ENCODE measurements around the gene FMNL2.
"Not testable (repeated sequence)": the region's sequence is repeated elsewhere in the genome, so short reads cannot be mapped to it uniquely, and the experiment has no call there.

Gene FMNL2

DNA sequence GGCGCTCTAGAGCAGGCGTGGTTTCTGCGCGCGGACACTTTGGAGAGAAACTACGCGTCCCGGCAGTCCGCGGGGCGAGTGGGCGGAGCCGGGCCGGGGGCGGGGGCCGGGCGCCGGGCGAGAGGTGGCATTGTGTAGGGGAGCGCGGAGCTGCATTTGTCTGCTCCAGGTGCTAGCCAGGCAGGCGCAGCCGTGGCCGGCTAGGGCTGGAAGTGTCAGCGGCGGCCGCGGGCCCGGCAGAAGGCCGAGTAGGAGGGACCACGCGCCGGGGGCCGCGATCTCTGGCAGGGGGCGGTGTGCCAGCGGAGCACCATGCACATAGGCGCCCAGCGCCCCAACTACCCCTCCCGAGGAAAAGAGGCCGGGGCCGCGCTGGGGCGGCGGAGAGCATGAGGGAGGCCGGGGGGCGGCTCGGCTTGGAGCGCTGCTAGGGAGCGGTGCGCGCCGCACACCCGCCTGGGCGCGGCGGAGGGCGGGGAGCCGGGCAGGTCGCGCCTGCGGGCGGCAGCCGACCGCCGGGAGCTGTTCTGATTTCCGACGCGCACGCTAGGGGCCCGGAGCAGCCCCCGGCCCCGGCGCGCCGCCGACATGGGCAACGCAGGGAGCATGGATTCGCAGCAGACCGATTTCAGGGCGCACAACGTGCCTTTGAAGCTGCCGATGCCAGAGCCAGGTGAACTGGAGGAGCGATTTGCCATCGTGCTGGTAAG, at the start of gene FMNL2:
FMNL2 (plus strand) TSS at position 159 of the 710 bp plus-strand sequence.
- DNase-seq = no peak

DNA sequence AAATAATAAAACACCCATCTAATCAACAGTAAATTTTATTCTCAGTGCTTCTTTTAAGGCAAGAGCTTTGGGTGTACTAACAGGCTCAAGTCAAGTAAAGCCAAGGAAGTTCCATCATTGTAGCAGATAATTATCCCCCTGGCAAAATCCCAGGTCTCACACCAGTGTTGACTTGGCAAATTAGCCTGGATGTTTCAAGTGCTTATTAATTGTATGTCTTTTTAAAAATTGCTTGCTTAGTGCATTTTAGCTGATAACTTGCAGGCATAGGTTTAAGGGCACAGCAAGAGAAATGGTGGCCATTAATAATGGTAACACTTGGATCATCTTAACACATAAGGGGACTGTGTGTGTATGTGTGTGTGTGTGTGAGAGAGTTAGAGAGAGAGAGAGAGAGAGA, 42.0 kb upstream of the FMNL2 start:
- no peak for DNase-seq

DNA sequence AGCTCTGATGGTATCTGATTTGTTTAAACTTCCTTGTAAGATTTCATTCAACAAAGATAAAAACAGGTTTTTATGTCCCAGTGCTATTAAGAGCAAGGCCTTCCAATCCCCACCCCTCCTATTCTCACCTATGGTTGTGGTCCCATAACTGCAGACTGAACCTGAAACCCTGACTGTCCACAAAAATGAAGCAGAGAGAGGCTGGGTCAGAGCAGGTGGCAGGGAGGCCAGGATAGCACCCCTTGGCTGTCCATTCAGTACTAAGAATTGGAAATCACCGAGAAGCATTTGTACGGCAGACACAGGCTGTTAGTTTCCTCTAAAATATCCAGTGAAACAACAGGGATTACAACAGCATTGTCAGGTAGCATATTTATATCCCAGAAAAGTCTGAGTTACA, 37.3 kb upstream of the FMNL2 start:
- no peak for DNase-seq

DNA sequence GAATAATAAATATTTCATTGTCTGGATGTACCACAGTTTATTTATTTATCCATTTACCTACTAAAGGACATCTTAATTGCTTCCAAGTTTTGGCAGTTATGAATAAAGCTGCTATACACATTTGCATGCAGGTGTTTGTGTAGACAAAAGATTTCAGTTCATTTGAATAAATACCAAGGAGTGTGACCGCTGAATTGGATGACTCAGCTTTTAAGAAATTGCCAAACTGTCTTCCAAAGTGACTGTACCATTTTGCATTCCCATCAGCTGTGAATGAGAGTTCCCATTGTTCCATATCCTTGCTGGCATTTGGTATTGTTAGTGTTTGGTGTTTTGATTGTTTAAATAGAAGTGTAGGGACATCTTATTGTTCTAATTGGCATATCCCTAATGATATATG, 36.2 kb upstream of the FMNL2 start:
- no peak for DNase-seq

DNA sequence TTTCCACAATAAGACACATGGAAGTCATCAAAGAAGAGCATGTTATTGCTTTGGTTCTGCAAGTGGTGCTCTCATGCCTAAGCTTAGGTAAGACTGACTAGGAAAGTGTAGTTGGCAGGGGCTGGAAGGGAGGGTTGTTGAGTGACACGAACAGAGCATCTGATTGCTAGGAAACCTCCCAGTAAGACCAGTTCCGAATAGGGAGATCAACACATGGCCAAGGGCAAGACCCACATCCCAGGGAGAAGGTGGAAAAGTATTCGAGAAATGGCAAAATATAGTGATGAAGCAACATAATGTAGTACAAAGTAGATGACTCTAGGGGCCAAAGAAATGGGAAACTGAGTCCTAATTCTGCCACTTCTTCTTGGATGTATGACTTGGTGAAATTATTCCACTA, 33.8 kb upstream of the FMNL2 start:
- DNase-seq = no peak

DNA sequence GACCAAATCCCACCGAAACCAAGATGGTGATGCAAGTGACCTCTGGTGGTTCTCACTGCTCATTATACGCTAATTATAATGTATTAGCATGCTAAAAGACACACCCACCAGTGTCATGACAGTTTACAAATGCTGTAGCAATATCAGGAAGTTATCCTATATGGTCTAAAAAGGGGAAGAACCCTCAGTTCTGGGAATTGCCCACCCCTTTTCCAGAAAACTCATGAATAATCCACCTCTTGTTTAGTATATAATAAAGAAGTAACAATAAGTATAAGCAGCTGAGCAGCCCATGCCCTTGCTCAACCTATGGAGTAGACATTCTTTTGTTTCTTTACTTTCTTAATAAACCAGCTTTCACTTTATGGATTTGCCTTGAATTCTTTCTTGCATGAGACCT, 31.0 kb upstream of the FMNL2 start:
- DNase-seq = no peak

DNA sequence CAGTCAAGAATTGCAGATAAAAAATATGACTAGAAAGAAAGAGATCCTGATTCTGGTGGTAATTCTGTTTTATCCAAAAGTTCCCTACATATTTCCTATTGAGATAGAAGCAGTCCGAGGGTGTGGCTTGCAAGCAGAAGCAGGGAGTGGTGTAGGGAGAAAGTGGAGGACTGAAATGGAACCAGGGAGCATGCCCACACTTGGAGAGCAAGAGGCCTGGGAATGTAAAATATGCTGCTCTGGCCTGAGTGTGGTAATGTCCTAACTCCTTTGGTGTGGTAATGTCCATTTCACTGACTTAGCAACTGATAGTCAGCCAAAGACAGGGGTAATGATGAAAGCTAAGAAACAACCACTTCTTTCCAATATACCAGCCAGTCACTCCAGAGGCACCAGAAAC, 30.1 kb upstream of the FMNL2 start:
- DNase-seq = no peak

DNA sequence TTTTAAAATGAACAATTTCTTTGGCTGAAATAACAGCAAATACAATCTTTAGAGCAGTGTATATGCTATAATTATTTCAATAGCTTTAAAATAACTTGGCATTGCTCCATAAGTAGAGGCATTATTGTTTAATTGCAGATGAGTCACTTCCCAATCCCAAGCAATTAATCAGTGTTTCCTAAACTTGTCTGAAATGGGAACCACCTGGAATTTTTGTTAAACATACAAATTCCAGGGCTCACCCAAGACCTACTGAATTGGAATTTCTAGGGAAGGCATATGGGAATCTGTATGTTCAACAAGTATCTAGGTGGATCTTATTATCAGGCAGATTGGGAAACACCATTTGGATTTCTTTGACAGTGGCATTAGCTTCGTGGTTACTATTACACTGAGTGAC, 27.1 kb upstream of the FMNL2 start:
- DNase-seq = no peak

DNA sequence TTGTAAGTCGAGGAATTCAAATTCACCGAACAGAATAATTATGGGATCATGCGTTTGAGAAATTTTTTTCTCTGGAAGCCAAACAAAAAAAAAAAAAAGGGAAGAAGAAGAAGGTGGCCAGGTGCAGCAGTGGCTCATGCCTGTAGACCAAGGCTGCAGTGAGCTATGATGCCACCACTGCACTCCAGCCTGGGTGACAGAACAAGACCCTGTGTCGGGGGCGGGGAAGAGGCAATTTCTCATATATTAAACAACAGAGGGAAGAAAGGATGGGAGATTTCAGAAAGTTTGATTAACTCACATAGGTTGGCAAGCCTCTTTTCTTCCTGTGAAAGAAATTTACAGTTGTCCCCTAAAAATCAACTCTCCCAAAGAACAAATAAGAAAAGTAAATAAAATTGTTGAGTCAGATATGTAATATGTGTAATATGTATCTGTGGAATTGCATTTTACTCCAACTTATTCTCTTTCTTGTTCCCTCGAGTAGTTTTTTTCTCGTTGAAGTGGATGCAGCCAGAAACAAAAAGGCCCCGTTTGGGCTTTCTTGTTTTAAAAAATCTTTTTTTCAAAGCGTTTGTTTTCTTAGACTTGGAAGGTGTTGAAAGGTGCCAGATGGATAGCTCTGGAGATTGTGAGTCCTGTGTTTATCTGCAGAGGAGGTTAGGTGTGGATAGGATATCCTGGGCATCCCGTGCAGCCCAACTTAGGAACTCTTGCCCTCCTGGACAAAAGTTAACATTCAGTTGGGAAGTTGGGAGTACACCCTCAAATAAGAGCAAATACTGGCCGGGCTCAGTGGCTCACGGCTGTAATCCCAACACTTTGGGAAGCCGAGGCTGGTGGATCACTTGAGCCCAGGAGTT, 25.4 kb upstream of the FMNL2 start:
- DNase-seq = no peak

DNA sequence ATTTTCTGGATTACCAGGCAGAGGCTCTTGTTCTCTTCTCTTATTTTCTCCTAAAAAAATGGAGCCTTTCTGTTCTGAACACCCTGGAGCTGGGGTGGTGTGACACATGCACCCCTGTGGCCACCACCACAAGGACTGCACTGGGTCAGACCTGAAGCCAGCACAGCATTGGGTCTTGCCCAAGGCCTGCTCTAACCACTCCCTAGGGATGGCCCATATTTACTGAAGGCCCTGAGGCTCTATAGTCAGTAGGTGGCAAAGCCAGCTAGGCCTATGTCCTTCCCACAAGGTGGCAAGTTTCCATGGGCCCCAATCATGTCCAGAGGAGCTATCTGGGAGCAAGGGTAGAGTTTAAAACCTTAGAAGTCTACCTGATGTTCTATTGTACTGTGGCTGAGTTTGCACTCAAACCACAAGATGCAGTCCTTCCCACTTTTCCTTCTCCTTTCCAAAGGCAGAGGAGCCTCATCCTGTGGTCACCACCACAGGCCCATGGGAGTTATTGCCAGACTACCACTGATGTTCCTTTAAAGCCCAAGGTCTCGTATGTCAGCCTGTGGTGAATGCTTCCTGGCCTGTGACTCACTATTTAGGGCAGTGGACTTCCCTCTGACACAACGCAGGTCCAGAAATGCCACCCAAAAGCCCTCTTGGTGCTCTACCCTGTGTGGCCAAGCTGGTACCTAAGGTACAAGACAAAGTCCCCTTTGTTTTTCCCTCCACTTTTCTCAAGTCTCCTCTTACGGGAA, 15.0 kb upstream of the FMNL2 start:
- no peak for DNase-seq

DNA sequence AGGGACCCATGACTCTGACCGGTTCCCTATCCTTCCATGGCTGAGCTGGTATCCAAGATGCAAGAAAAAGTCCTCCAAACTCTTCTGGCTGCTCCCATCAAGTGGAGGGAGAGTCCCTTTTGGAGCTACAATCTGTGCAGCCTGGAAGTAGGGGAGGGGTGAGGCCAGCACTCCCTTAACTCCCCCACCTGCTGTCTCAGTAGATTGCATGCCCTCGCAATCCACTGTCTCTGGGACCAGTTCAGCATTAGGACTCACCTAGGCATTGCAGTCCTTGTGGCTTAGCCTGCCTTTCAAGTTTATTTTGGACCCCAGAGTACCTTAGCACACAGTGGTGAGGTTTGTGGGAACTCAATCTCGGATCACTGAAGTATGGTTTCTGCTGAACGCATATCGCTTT, 14.2 kb upstream of the FMNL2 start:
- no peak for DNase-seq

DNA sequence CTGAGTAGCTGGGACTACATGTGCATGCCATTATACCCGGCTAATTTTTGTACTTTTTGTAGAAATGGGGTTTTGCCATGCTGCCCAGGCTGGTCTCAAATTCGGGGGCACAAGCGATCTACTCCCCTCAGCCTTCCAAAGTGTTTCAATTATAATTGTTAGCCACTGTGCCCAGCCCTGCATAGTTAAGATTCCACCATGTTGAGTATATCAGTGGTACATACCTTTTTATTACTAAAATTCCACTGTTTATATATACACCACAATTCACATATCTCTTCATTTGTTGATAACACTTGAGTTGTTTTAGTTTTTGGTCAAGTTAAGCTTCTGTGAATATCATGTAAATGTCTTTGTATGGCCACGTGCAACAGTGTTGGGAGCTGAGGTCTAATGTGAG, 12.8 kb upstream of the FMNL2 start:
- DNase-seq = no peak

DNA sequence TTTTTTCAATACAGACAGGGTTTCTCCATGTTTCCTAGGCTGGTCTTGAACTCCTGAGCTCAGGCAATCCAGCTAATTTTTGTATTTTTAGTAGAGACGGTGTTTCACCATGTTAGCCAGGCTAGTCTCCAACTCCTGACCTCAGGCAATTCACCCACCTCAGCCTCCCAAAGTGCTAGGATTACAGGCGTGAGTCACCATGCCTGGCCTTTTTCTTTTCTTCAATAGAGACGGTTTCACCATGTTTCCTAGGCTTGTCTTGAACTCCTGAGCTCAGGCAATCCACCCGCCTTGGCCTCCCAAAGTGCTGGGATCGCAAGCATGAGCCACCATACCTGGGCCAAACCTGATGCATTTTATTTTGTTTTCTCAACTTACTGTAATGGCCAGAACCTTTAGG, 9.8 kb upstream of the FMNL2 start:
- DNase-seq = not testable (repeated sequence)

DNA sequence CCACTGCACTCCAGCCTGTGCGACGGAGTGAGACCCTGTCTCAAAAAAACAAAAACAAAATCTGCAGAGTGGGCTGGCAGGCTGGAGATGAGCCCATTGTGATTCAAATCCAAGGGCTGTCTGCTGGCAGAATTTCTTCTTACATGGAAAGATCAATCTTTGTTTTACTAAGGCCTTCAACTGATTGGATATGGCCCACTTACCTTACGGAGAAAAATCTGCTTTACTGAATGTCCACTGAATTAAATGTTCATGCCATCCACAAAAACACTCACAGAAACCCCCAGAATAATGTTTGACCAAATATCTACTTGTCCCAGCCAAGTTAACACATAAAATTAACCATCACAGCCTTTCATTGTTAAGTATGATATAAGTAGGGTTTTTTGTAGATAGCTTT, 8.3 kb upstream of the FMNL2 start:
- no peak for DNase-seq

DNA sequence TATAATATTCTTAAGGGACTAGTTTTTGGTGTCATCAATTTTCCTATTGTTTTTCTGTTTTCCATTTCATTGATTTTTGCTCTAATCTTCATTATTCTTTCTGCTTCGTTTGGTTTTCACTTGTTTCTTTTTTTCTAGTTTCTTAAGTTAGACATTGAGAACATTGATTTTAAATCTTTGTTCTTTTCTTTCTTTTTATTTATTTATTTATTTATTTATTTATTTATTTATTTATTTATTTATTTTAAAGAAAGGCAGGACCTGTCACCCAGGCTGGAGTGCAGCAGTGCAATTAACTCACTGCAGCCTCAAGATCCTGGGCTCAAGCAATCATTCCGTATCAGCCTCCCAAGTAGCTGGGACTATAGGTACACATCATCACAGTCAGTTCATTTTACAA, 7.0 kb upstream of the FMNL2 start:
- no peak for DNase-seq

DNA sequence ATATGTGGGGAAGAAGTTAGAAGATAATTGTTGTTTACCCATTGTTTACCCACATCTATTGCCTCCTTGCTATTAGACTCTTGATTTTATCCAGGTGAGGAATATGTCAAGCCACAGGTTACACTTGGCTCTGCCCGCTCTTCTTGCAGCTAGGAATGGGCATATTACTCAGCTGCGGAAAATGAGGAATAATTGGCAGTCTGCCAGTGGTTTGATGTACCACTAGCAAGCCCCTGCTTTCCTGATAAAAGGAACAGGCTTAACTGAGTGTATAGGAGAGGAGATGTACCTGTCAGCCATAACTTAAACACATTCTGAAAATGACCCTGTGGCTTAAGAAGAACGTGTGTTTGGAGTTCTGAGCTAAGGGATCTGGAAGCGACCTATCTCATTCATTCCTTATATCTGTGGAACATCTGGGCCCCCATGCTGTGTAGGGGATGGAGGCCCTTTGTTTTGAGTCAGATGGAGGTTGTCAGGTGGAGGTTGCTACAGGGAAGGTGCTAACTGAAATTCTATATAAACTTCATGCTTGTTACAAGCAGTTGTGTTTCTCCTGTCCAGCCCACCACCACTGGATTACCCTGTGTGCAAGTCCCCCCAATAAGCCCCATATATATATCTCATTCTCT, 4.6 kb upstream of the FMNL2 start:
- no peak for DNase-seq

DNA sequence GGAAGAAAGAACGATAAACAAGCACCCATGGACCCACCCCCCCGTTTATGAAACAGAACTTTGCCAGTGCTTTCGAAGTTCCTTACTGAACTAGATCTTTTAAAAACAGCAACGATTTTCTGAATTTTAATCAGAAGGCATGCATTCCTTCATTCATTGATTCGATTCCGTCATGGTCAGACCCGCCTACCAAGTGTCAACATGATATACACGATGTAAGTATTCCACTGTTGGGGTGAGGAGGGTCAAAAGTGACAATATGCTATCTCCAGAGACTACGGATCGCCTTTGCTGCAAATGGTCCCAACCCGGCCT, 316 bp upstream of the FMNL2 start:
- no peak for DNase-seq

DNA sequence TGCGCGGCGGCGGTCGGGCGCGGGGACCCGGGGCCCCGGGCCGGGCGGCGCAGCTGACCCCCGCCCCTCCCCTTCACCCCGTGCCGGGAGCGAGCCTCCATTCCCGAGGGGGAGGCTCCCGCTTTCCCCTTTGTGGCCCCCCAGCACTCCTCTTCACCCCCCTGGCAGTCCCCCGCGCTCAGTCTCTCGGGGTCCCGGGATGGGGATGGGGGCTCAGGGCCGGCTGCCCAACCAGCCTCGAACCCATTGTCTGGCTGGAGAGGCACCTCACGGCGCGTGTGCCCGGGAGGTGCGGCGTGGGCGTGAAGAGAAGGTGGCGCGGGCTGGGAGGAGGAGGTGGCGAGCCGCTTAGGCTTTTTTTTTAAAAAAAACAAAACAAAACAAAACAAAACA, 748 bp downstream of the FMNL2 start:
- no peak for DNase-seq

DNA sequence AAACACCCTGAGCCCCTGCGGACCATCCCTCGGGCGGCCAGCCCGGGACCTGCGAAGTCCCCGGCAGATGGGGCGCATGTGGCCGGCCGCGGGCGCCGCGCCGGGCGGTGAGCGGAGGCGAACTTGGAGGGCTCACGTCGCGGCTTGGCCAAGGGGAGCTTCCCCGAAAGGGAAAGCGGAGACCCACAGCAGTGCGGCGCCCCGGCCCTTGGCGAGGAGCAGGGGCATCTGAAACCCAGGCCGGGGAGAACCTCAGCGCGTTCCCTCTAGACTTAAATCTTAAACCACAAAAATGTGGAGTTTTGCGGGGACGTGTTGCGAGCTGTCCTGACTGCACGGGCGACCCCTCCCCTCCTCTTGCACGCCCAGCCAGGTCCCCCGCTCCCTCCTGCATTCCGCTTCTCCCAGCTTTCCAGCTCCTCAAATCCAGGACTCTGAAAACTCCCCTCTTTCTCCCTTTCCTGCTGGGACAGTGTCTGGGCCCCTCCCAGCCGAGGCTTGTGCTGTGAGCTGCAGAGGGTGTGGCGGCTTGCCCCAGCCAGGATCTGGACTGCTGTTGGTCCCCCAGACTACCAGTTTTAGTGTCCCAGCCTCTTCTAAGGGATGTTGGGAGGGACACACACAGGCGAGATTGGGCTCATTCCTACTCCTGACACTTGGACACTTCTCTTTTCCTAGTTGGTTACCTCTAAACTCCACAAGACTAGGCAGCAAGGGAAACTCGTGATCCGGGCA, 1.3 kb downstream of the FMNL2 start:
- no peak for DNase-seq

DNA sequence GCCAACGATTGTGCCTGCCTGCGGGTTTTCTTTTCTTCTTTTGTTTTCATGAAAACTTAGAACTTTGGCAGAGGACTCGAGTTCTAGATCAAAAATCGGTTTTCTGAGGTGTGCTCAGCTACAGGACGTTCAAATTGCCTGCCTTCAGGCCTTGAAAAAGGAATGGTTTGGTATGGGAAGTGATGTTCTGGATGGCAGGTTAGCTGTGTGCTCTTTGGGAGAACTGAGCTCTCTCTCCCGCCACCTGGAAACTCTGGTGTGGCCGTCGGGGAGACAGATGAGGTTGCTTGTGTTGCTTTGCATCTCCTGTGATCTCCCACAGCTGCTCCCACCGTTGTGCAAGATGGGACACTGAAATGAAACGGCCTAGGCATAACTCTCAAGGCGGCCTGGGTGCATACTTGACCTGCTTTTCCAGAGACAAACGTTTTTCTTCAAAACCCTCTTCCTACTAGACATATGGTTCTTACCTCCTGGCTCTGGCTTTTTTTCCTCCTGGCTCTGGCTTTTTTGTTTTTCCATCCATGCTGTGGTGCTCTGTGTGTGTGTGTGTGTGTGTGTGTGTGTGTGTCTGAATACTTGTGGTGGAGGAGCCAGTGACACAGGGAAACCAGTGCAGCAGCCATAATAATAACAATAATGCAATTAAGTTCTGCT, 2.0 kb downstream of the FMNL2 start:
- DNase-seq = no peak

DNA sequence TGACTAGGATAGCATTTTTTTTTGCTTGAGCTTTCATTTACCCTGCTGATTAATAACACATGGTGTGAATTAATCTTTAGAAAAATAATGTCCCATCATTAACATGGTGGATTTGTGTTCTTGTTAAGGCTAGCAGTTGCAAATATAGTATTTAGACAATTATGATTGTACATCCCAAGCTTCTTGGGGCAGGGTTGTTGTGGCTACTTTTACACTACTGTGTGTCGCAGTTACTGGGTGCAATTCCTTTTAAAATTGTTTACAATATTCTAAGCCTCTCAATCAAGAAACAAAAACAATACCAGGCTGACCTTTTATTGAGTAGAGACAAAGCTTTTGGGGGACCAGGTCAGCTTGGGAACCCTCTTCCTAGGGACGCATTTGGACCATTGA, 2.5 kb downstream of the FMNL2 start:
- DNase-seq = no peak

DNA sequence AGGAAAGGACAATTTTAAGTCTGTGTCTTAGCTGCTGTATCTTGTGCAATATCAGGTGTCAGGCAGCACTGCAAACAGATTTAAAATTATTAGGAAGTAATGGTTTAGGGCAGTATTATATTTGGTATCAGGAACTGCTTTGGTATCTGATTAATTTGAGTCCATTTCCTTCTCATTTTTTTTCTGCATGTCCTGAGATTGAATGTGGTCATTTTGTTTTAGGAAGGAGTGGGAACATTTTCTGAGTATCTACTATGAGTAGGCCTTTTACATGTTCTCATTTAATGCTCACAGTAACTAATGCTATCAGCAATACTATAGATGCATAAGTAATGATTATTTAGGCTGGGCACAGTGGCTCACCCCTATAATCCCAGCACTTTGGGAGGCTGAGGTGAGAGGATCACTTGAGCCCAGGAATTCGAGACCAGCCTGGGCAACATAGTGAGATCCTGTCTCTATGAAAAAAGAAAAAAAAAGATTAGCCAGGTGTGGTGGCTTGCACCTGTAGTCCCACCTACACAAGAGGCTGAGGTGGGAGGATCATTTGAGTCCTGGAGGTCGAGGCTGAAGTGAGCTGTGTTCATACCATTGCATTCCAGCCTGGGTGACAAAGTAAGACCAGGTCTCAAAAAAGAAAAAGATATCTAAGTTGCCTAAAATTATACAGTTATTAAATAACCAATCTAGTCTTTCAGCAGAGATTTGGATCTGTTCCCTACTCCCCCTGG, 4.7 kb downstream of the FMNL2 start:
- DNase-seq = no peak
